GM12873 (cell line): ENCODE results near the gene SRSF1.

Experiments
- CTCF ChIP-seq: IDR thresholded peaks from 2 replicates; pipeline ENCODE4 v1.5.1; 2012; ENCODE audit warnings: low read depth, mild to moderate bottlenecking, moderate library complexity, low read length, control low read depth; ENCODE audit not compliant: insufficient read depth; ENCODE audit errors: missing control alignments

SRSF1 gene

GRCh38 chr17:57954397-57955182 lies 52.5 kb downstream of the SRSF1 start:
- TF ChIP-seq CTCF, result no peak

- no peak for TF ChIP-seq CTCF
These were observed 53.2 kb downstream of the SRSF1 start for GRCh38 chr17:57953705-57954396.
